ENCODE data around the gene GRID1.

Gene GRID1

DNA sequence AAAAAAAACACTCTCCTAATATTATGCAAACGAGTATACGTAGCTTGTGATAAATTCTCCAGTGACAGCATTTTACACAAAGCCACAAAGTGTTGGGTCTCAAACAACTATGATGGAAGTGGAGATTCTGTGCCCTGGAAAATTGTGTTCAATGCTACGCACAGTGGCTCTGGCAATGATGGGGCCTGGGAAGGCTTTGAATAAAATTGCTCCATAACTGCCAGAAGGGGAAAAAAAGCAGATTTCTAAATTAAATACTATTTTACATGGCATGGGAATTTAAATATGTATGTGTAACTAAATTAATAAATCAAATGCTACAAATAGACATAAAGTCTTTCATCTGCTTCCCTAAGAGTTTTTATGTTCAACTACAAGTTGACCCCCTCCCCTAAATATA is 306.7 kb downstream of the GRID1 start:
- Histone ChIP-seq H3K79me1 (replicated peaks; ENCODE audit: low read length, poor library complexity, severe bottlenecking) (no peaks in the 10 kb centered on the region), H2BK120ac (ENCODE audit: low read depth, low read length) (no peak overlapping the region)

DNA sequence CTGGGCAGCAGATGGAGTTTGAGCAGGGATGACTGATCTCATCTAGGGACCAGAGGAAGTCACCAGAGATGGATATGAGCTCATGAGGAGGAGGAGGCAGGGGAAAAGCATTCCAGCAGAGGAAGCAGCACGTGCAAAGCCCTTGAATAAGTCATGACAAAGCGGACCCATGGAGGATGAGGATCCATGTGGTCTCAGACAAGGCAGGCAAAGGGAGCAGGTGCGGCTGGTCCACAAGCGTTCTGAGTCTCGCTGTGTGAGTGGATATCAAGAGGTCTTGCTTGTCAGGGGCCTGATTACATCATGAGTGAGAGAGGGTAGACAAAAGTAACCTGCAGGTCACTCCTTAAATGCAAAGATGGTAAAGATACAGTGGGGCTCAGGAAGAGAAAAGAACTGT is 307.6 kb downstream of the GRID1 start:
- Histone ChIP-seq H3K79me1 (replicated peaks; ENCODE audit: low read length, poor library complexity, severe bottlenecking) (no peaks in the 10 kb centered on the region), H3K27ac (ENCODE audit: low read length, poor library complexity, severe bottlenecking) (no peak overlapping the region), H2BK15ac (ENCODE audit: low read depth, poor library complexity, severe bottlenecking) (no peak overlapping the region), H3K4me2 (ENCODE audit: low read length, poor library complexity, severe bottlenecking) (no peak overlapping the region), H3K23ac (ENCODE audit: low read length in 2 of 2) (no peak overlapping the region), H3K9ac (ENCODE audit: low read length) (no peak overlapping the region), H3K9me3 (ENCODE audit: control insufficient read depth, low read length) (no peaks in the 10 kb centered on the region), H3K36me3 (ENCODE audit: control insufficient read depth in 1 of 2, insufficient read depth in 2 of 2, low read depth in 1 of 2, low read length in 2 of 2) (no peaks in the 10 kb centered on the region), H3K14ac (ENCODE audit: low read length in 2 of 2) (no peak overlapping the region), H3K27me3 (ENCODE audit: control insufficient read depth in 1 of 2, insufficient read depth in 1 of 2, low read length in 2 of 2) (no peaks in the 10 kb centered on the region), H4K91ac (ENCODE audit: low read length) (no peak overlapping the region), H3K4ac (ENCODE audit: low read depth in 1 of 2, low read length in 2 of 2) (no peak overlapping the region), H4K8ac (ENCODE audit: low read length) (no peak overlapping the region), H2BK120ac (ENCODE audit: low read depth, low read length) (no peak overlapping the region), H2AFZ (ENCODE audit: low read depth, low read length) (no peak overlapping the region), H2BK12ac (ENCODE audit: low read length in 2 of 2) (no peak overlapping the region), H3K4me3 (ENCODE audit: insufficient read depth in 1 of 2, low read depth in 1 of 2, low read length in 2 of 2) (no peak overlapping the region), H2BK5ac (ENCODE audit: low read depth, low read length, poor library complexity, severe bottlenecking) (no peak overlapping the region), H3K4me1 (ENCODE audit: control insufficient read depth, insufficient read depth, low read depth, low read length) (no peaks in the 10 kb centered on the region), H2AK5ac (ENCODE audit: low read length, severe bottlenecking) (no peak overlapping the region), H3K18ac (ENCODE audit: low read depth in 1 of 2, low read length in 2 of 2) (no peak overlapping the region)
- no peak for DNase-seq
- 77% methylated on average over 5 of the region's 5 CpGs for WGBS

More for the DNA sequence above, 306.7 kb downstream of the GRID1 start:
- Histone ChIP-seq H3K36me3 (ENCODE audit: control insufficient read depth in 1 of 2, insufficient read depth in 2 of 2, low read depth in 1 of 2, low read length in 2 of 2) (no peaks in the 10 kb centered on the region), H4K8ac (ENCODE audit: low read length) (no peak overlapping the region), H2BK15ac (ENCODE audit: low read depth, poor library complexity, severe bottlenecking) (no peak overlapping the region), H3K9ac (ENCODE audit: low read length) (no peak overlapping the region), H3K23ac (ENCODE audit: low read length in 2 of 2) (no peak overlapping the region), H2BK5ac (ENCODE audit: low read depth, low read length, poor library complexity, severe bottlenecking) (no peak overlapping the region), H2BK12ac (ENCODE audit: low read length in 2 of 2) (no peak overlapping the region), H3K4me3 (ENCODE audit: insufficient read depth in 1 of 2, low read depth in 1 of 2, low read length in 2 of 2) (no peak overlapping the region), H2AFZ (ENCODE audit: low read depth, low read length) (no peak overlapping the region), H3K4ac (ENCODE audit: low read depth in 1 of 2, low read length in 2 of 2) (no peak overlapping the region), H3K27me3 (ENCODE audit: control insufficient read depth in 1 of 2, insufficient read depth in 1 of 2, low read length in 2 of 2) (no peaks in the 10 kb centered on the region), H4K91ac (ENCODE audit: low read length) (no peak overlapping the region), H3K27ac (ENCODE audit: low read length, poor library complexity, severe bottlenecking) (no peak overlapping the region), H3K4me1 (ENCODE audit: control insufficient read depth, insufficient read depth, low read depth, low read length) (no peaks in the 10 kb centered on the region), H3K14ac (ENCODE audit: low read length in 2 of 2) (no peak overlapping the region), H3K18ac (ENCODE audit: low read depth in 1 of 2, low read length in 2 of 2) (no peak overlapping the region), H2AK5ac (ENCODE audit: low read length, severe bottlenecking) (no peak overlapping the region), H3K4me2 (ENCODE audit: low read length, poor library complexity, severe bottlenecking) (no peak overlapping the region), H3K9me3 (ENCODE audit: control insufficient read depth, low read length) (no peaks in the 10 kb centered on the region)
- WGBS: 63% methylated on average over 1 of the region's 3 CpGs
- no peak for DNase-seq

DNA sequence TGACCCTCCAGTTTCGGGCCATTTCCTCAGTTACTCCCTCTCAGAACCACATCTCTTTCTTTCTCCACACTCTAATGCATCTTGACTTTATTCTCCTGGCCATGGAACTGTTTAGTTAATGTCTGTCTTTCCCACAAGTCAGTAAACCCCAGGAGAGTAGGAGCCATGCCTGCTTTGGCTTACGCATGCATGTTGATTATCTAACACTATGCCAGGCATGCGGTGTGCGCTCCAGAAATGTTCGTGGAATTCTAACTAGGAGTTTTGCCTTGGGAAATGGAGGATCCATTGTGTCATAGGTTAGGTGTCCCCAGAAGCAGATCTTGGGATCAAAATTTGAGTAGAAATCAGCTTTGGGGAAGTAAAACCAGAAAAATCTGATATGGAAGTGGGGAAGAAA is 308.9 kb downstream of the GRID1 start:
- no peak overlapping the region for H3K4ac ChIP-seq (ENCODE audit: low read depth in 1 of 2, low read length in 2 of 2)
- H3K4me1 ChIP-seq (ENCODE audit: control insufficient read depth, insufficient read depth, low read depth, low read length): no peaks in the 10 kb centered on the region
- no peak overlapping the region for H2BK12ac ChIP-seq (ENCODE audit: low read length in 2 of 2)
- no peak overlapping the region for H3K9ac ChIP-seq (ENCODE audit: low read length)
- H3K27ac ChIP-seq (ENCODE audit: low read length, poor library complexity, severe bottlenecking): no peak overlapping the region
- no peak overlapping the region for H3K23ac ChIP-seq (ENCODE audit: low read length in 2 of 2)
- no peaks in the 10 kb centered on the region for H3K36me3 ChIP-seq (ENCODE audit: control insufficient read depth in 1 of 2, insufficient read depth in 2 of 2, low read depth in 1 of 2, low read length in 2 of 2)
- no peak overlapping the region for H2BK15ac ChIP-seq (ENCODE audit: low read depth, poor library complexity, severe bottlenecking)
- no peaks in the 10 kb centered on the region for H3K27me3 ChIP-seq (ENCODE audit: control insufficient read depth in 1 of 2, insufficient read depth in 1 of 2, low read length in 2 of 2)
- no peak overlapping the region for H2AK5ac ChIP-seq (ENCODE audit: low read length, severe bottlenecking)
- no peak overlapping the region for H3K14ac ChIP-seq (ENCODE audit: low read length in 2 of 2)
- 80% methylated on average over 5 of the region's 5 CpGs for WGBS
- H4K8ac ChIP-seq (ENCODE audit: low read length): no peak overlapping the region
- no peak overlapping the region for H3K4me2 ChIP-seq (ENCODE audit: low read length, poor library complexity, severe bottlenecking)
- no peak overlapping the region for H2BK5ac ChIP-seq (ENCODE audit: low read depth, low read length, poor library complexity, severe bottlenecking)
- H3K4me3 ChIP-seq (ENCODE audit: insufficient read depth in 1 of 2, low read depth in 1 of 2, low read length in 2 of 2): no peak overlapping the region
- H2BK120ac ChIP-seq (ENCODE audit: low read depth, low read length): no peak overlapping the region
- no peaks in the 10 kb centered on the region for H3K79me1 ChIP-seq (replicated peaks; ENCODE audit: low read length, poor library complexity, severe bottlenecking)
- DNase-seq: no peak
- no peaks in the 10 kb centered on the region for H3K9me3 ChIP-seq (ENCODE audit: control insufficient read depth, low read length)
- no peak overlapping the region for H3K18ac ChIP-seq (ENCODE audit: low read depth in 1 of 2, low read length in 2 of 2)
- H2AFZ ChIP-seq (ENCODE audit: low read depth, low read length): no peak overlapping the region
- no peak overlapping the region for H4K91ac ChIP-seq (ENCODE audit: low read length)

DNA sequence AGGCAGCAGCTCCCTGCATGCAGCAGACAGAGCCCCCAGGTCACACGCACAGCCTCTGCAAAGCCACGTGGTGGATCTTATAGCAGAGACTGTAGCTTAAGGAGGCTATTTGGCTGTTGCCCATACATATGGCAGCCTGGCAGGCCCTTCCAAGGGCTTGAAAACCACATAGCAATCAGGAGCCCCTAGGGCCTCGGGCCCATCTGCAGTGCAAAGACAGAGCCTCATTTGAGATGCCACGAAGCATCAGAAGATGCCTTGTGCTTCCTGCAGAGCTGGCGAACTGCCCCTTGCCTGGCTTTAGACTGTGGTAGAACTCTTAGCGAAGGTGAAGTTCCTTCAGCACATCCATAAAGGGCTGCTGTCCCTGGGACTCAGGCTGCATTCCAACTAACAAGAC is 309.9 kb downstream of the GRID1 start:
- no peaks in the 10 kb centered on the region for H3K4me1 ChIP-seq (ENCODE audit: control insufficient read depth, insufficient read depth, low read depth, low read length)
- no peak overlapping the region for H2AFZ ChIP-seq (ENCODE audit: low read depth, low read length)
- H3K79me1 ChIP-seq (replicated peaks; ENCODE audit: low read length, poor library complexity, severe bottlenecking): no peaks in the 10 kb centered on the region
- no peak overlapping the region for H2BK15ac ChIP-seq (ENCODE audit: low read depth, poor library complexity, severe bottlenecking)
- H2AK5ac ChIP-seq (ENCODE audit: low read length, severe bottlenecking): no peak overlapping the region
- H3K9me3 ChIP-seq (ENCODE audit: control insufficient read depth, low read length): no peaks in the 10 kb centered on the region
- H3K4me3 ChIP-seq (ENCODE audit: insufficient read depth in 1 of 2, low read depth in 1 of 2, low read length in 2 of 2): no peak overlapping the region
- no peak overlapping the region for H3K23ac ChIP-seq (ENCODE audit: low read length in 2 of 2)
- no peak overlapping the region for H3K4ac ChIP-seq (ENCODE audit: low read depth in 1 of 2, low read length in 2 of 2)
- no peak overlapping the region for H2BK120ac ChIP-seq (ENCODE audit: low read depth, low read length)
- H3K4me2 ChIP-seq (ENCODE audit: low read length, poor library complexity, severe bottlenecking): no peak overlapping the region
- no peaks in the 10 kb centered on the region for H3K27me3 ChIP-seq (ENCODE audit: control insufficient read depth in 1 of 2, insufficient read depth in 1 of 2, low read length in 2 of 2)
- H3K14ac ChIP-seq (ENCODE audit: low read length in 2 of 2): no peak overlapping the region
- no peak overlapping the region for H4K8ac ChIP-seq (ENCODE audit: low read length)
- H3K9ac ChIP-seq (ENCODE audit: low read length): no peak overlapping the region
- H4K91ac ChIP-seq (ENCODE audit: low read length): no peak overlapping the region
- H3K36me3 ChIP-seq (ENCODE audit: control insufficient read depth in 1 of 2, insufficient read depth in 2 of 2, low read depth in 1 of 2, low read length in 2 of 2): no peaks in the 10 kb centered on the region
- H3K18ac ChIP-seq (ENCODE audit: low read depth in 1 of 2, low read length in 2 of 2): no peak overlapping the region
- H3K27ac ChIP-seq (ENCODE audit: low read length, poor library complexity, severe bottlenecking): no peak overlapping the region
- H2BK5ac ChIP-seq (ENCODE audit: low read depth, low read length, poor library complexity, severe bottlenecking): no peak overlapping the region
- WGBS: 61% methylated on average over 6 of the region's 6 CpGs
- no peak overlapping the region for H2BK12ac ChIP-seq (ENCODE audit: low read length in 2 of 2)
- DNase-seq: no peak

All from mesenchymal stem cell (in vitro differentiated cells and primary cell).